ENCODE results near the gene CTTN. TPM values are rescaled to one million over a fixed set of nuclear protein-coding genes. Genes with fewer than 3 reads are reported as not detected.
A peak's percentile ranks its signal among the peaks of the same experiment; 100 is the strongest.
"Not testable (repeated sequence)": the region's sequence is repeated elsewhere in the genome, so short reads cannot be mapped to it uniquely, and the experiment has no call there.

Gene CTTN
- total and polyA plus RNA-seq, 2 of the 13 experiments (the other 11 are each of a cell fraction or from before 2014, with no cell fraction given), result 84.4 to 114 TPM

DNA sequence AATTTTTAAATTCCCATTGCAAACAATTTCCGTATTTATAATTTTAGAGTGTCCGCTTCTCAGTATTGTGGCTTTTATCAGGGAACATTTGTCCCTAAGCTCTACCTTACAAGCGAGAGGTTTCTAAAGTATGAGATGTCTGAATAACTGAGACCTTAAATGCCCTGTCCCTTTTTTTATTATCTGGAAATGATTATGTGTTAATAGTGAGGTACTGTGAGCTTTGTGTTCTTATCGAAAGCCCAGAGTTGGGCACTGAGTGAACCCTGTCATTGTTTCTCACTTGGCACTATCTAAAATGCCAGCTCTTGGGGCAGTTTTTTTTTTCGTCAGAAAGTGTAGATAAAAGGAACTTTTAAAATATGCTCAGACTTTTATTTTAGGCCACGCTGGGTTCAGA lies 9.5 kb downstream of the CTTN start (continued):
- no peak for TF ChIP-seq AGO1 (IDR thresholded peaks at IDR 0.05; ENCODE audit: low read depth, low read length, poor library complexity, severe bottlenecking)
- TF ChIP-seq ZNF274 (CRISPR knock-in tag; IDR thresholded peaks at IDR 0.05), result no peak
- no peak for TF ChIP-seq ZNF781 (CRISPR knock-in tag; IDR thresholded peaks at IDR 0.05; ENCODE audit: borderline replicate concordance, not compliant biosample characterization)
- no peak for TF ChIP-seq ZNF607 (CRISPR knock-in tag; IDR thresholded peaks at IDR 0.05; ENCODE audit: borderline replicate concordance)
- TF ChIP-seq, protein P1, sequence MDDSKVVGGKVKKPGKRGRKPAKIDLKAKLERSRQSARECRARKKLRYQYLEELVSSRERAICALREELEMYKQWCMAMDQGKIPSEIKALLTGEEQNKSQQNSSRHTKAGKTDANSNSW (CRISPR knock-in tag; IDR thresholded peaks at IDR 0.05; ENCODE audit: borderline replicate concordance), result no peak
- TF ChIP-seq ZNF383 (CRISPR knock-in tag; IDR thresholded peaks at IDR 0.05; ENCODE audit: borderline replicate concordance), result no peak
- TF ChIP-seq HHEX (CRISPR knock-in tag; IDR thresholded peaks at IDR 0.05), result no peak

DNA sequence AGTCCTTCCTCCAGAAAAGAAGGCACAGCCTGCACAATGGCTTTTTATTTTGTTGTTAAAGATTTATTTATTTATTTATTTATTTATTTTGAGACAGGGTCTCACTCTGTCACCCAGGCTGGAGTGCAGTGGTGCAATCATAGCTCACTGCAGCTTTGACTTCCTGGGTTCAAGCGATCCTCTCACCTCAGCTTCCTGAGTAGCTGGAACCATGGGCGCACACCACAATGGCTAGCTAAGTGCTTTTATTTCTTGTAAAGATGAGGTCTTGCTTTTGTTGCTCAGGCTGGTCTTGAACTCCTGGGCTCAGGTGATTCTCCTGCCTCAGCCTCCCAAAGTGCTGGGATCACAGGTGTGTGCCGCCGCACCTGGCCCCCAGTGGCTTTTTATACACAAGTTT lies 10.0 kb downstream of the CTTN start:
- CTCF ChIA-PET (ENCODE audit: low intra/inter-chr PET ratio, low total read pairs); H3K4me1 ChIP-seq (ENCODE audit: insufficient read depth, low read length); BruUV-seq (replicated peaks); H3K9ac ChIP-seq (ENCODE audit: insufficient read depth, low read depth, low read length); DNase-seq (ENCODE audit: low spot score); intact Hi-C loops (cut with micrococcal nuclease; ENCODE audit: unreplicated experiment); H3K4me2 ChIP-seq (ENCODE audit: low read depth, low read length); H3K27ac ChIP-seq (ENCODE audit: extremely low read length, insufficient read depth, low read length); FAIRE-seq; H3K27me3 ChIP-seq (ENCODE audit: control insufficient read depth in 1 of 2, insufficient read depth in 2 of 2, low read length in 2 of 2); POLR2A ChIA-PET; H2AFZ ChIP-seq (ENCODE audit: low read length); ATAC-seq; H3K9me3 ChIP-seq (ENCODE audit: low read length); H3K4me3 ChIP-seq (replicated peaks in 1 of 3; ENCODE audit: insufficient read depth in 1 of 3, low read depth in 2 of 3, low read length in 3 of 3); in situ Hi-C loops (cut with HindIII; ENCODE audit: extremely low pct_ligation_motif_present, low pct_unique_long_range_greater_than_20kb): not testable (repeated sequence)
- peaks cover 43 to 82% of the 10 kb centered on the region in 2 experiments for H3K36me3 ChIP-seq (replicated peaks in 1 of 2; ENCODE audit: control insufficient read depth in 1 of 2, insufficient read depth in 2 of 2, low read length in 2 of 2)
- H3K79me2 ChIP-seq (ENCODE audit: insufficient read depth, low read length), result peaks cover 18% of the 10 kb centered on the region
- H4K20me1 ChIP-seq (ENCODE audit: insufficient read depth, low read length), result peaks cover 21% of the 10 kb centered on the region; the same call in 1 of the 2 replicates
- WGBS (ENCODE audit: low lambda C conversion rate), result 100% methylated on average over 4 of the region's 4 CpGs

DNA sequence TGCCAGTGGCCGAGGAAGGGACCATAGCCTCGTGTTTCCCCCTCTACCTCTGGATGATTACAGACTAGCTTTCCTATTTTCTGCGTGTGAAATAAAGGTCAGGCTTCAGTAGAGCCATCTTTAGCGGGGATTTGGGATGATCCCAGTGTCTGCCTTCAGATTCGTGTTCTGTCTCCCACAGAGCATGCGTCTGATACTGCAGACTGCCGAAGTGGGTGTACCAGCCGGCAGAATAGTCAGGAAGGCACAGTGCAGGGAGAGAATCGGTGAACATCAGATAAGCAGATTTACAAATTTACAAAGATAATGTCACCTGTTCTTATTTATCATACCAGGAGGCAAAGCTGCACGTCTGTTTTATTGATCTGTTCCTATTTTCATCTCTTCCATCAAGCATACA lies 11.1 kb downstream of the CTTN start:
- TF ChIP-seq MBD4 (IDR thresholded peaks at IDR 0.05; ENCODE audit: borderline replicate concordance, low read length), result no peak
- no peak for TF ChIP-seq MEF2D (CRISPR knock-in tag; IDR thresholded peaks at IDR 0.05)
- TF ChIP-seq CEBPG (CRISPR knock-in tag; IDR thresholded peaks at IDR 0.05), result no peak
- TF ChIP-seq RBM22 (optimal IDR thresholded peaks at IDR 0.05; ENCODE audit: low read length), result peak; percentile 15
- CTCF ChIA-PET (ENCODE audit: low intra/inter-chr PET ratio, low total read pairs), result no interaction called here
- DNase-seq (ENCODE audit: low spot score) (no peak), ATAC-seq (no peak), FAIRE-seq (no peak)
- H3K4me1 ChIP-seq (ENCODE audit: insufficient read depth, low read length), result no peaks in the 10 kb centered on the region
- no peak overlapping the region for H3K4me2 ChIP-seq (ENCODE audit: low read depth, low read length)
- peaks cover 10% of the 10 kb centered on the region; the same call in 1 of the 2 replicates for H4K20me1 ChIP-seq (ENCODE audit: insufficient read depth, low read length)
- H3K27ac ChIP-seq (ENCODE audit: extremely low read length, insufficient read depth, low read length), result no peak overlapping the region
- peaks cover 7% of the 10 kb centered on the region for H3K79me2 ChIP-seq (ENCODE audit: insufficient read depth, low read length)
- H3K9me3 ChIP-seq (ENCODE audit: low read length), result no peaks in the 10 kb centered on the region
- no peak overlapping the region for H2AFZ ChIP-seq (ENCODE audit: low read length)
- intact Hi-C loops (cut with micrococcal nuclease; ENCODE audit: unreplicated experiment), result no loop called here
- POLR2A ChIA-PET, result no interaction called here
- in situ Hi-C loops (cut with HindIII; ENCODE audit: extremely low pct_ligation_motif_present, low pct_unique_long_range_greater_than_20kb), result no loop called here
- no peak overlapping the region for H3K9ac ChIP-seq (ENCODE audit: insufficient read depth, low read depth, low read length)
- BruUV-seq (replicated peaks), result TSS peak; percentile 18
- H3K36me3 ChIP-seq (replicated peaks in 1 of 2; ENCODE audit: control insufficient read depth in 1 of 2, insufficient read depth in 2 of 2, low read length in 2 of 2), result peaks cover 49 to 89% of the 10 kb centered on the region in 2 experiments
- no peak overlapping the region for H3K4me3 ChIP-seq (replicated peaks in 1 of 3; ENCODE audit: insufficient read depth in 1 of 3, low read depth in 2 of 3, low read length in 3 of 3)
- WGBS (ENCODE audit: low lambda C conversion rate), result 98% methylated on average over 10 of the region's 10 CpGs
- H3K27me3 ChIP-seq (ENCODE audit: control insufficient read depth in 1 of 2, insufficient read depth in 2 of 2, low read length in 2 of 2), result no peaks in the 10 kb centered on the region

Data from HepG2 (cell line).